ENCODE results near the gene ANO2. TPM values are rescaled to one million over a fixed set of nuclear protein-coding genes. Genes with fewer than 3 reads are reported as not detected.

ANO2 gene
- total RNA-seq, 1 donor from 2014 or later, result not detected

DNA sequence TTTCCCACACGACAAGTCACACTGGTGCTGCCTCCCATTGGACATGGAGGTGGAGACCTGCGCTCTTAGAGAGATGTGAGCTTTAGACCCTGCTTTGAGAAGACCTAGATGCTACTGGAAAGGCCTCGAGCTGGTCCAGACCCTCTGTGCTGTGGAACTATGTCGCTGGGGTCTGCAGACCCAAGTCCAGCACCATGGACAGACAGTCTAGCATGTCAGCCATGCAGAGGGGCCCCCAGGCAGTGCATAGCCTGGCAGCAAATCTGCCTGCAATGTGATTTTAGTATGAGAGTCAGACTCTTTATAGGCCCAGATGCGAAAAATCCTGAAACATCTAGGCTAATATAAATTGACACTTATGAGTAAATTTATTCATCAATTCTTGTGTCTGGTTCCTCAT is 371.7 kb downstream of the ANO2 start:
- TF ChIP-seq, protein P1, sequence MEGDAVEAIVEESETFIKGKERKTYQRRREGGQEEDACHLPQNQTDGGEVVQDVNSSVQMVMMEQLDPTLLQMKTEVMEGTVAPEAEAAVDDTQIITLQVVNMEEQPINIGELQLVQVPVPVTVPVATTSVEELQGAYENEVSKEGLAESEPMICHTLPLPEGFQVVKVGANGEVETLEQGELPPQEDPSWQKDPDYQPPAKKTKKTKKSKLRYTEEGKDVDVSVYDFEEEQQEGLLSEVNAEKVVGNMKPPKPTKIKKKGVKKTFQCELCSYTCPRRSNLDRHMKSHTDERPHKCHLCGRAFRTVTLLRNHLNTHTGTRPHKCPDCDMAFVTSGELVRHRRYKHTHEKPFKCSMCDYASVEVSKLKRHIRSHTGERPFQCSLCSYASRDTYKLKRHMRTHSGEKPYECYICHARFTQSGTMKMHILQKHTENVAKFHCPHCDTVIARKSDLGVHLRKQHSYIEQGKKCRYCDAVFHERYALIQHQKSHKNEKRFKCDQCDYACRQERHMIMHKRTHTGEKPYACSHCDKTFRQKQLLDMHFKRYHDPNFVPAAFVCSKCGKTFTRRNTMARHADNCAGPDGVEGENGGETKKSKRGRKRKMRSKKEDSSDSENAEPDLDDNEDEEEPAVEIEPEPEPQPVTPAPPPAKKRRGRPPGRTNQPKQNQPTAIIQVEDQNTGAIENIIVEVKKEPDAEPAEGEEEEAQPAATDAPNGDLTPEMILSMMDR (IDR thresholded peaks at IDR 0.05; ENCODE audit: insufficient read depth, low read length, severe bottlenecking), result no peak
- no peaks in the 10 kb centered on the region for H3K36me3 ChIP-seq (ENCODE audit: control insufficient read depth, insufficient read depth, low read length)
- no peaks in the 10 kb centered on the region for H3K27me3 ChIP-seq (ENCODE audit: control insufficient read depth, insufficient read depth, low read length)
- DNase-seq (ENCODE audit: low read depth) (no peak), FAIRE-seq (no peak)
- no peak overlapping the region for H3K4me3 ChIP-seq (ENCODE audit: low read depth, low read length)

DNA sequence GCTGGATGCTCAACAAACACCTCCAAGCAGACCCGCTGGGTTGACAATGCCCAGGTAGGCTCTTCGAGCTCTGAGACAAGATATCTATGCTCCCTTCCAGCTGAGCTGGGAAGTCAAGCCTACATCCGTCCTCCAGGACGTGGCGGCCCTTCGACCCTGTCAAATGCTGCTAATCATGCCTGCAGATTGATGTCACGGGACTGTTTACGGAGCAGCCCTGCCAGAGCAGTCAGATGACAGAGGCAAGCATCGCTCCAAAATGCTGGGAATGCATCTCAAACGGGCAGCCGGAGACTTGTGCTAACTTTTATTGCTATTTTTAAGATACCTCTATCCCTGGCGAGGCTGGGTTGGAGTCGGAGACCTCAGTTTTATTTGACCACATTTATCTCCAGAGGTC is 373.9 kb downstream of the ANO2 start:
- no peak for FAIRE-seq

DNA sequence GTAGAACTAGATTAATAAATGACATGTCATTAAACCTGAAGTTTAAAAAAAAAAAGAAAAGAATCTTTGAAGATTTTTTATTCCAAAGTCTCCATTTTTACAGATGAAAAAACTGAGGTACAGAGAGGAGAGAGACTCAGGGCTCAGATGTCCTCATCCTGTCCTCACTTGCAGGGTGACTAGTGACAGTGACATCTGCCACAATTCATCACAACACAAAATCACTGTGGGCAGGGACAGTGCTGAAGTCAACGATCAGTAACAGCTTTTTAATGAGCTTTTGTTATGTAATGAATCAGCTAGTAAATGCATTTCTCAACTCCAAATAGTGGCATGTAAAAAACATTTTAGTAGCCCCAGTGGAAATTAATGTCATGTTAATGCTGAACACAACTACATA is 374.6 kb downstream of the ANO2 start:
- TF ChIP-seq, protein P1 (IDR thresholded peaks at IDR 0.05; ENCODE audit: insufficient read depth, low read length, severe bottlenecking), result no peak
- FAIRE-seq (no peak), DNase-seq (ENCODE audit: low read depth) (no peak)
- H3K36me3 ChIP-seq (ENCODE audit: control insufficient read depth, insufficient read depth, low read length), result no peaks in the 10 kb centered on the region
- no peak overlapping the region for H3K4me3 ChIP-seq (ENCODE audit: low read depth, low read length)
- H3K27me3 ChIP-seq (ENCODE audit: control insufficient read depth, insufficient read depth, low read length), result no peaks in the 10 kb centered on the region

More for the DNA sequence above, 373.9 kb downstream of the ANO2 start:
- TF ChIP-seq, protein P1 (IDR thresholded peaks at IDR 0.05; ENCODE audit: insufficient read depth, low read length, severe bottlenecking), result no peak
- Histone ChIP-seq H3K27me3 (ENCODE audit: control insufficient read depth, insufficient read depth, low read length) (no peaks in the 10 kb centered on the region), H3K36me3 (ENCODE audit: control insufficient read depth, insufficient read depth, low read length) (no peaks in the 10 kb centered on the region), H3K4me3 (ENCODE audit: low read depth, low read length) (no peak overlapping the region)
- DNase-seq (ENCODE audit: low read depth), result no peak

GRCh38 chr12:5568325-5568981 is 376.6 kb downstream of the ANO2 start:
- Histone ChIP-seq H3K36me3 (ENCODE audit: control insufficient read depth, insufficient read depth, low read length) (no peaks in the 10 kb centered on the region), H3K4me3 (ENCODE audit: low read depth, low read length) (no peak overlapping the region), H3K27me3 (ENCODE audit: control insufficient read depth, insufficient read depth, low read length) (no peaks in the 10 kb centered on the region)
- DNase-seq (ENCODE audit: low read depth), result peak; percentile 74
- TF ChIP-seq, protein P1 (IDR thresholded peaks at IDR 0.05; ENCODE audit: insufficient read depth, low read length, severe bottlenecking), result no peak
- no peak for FAIRE-seq

DNA sequence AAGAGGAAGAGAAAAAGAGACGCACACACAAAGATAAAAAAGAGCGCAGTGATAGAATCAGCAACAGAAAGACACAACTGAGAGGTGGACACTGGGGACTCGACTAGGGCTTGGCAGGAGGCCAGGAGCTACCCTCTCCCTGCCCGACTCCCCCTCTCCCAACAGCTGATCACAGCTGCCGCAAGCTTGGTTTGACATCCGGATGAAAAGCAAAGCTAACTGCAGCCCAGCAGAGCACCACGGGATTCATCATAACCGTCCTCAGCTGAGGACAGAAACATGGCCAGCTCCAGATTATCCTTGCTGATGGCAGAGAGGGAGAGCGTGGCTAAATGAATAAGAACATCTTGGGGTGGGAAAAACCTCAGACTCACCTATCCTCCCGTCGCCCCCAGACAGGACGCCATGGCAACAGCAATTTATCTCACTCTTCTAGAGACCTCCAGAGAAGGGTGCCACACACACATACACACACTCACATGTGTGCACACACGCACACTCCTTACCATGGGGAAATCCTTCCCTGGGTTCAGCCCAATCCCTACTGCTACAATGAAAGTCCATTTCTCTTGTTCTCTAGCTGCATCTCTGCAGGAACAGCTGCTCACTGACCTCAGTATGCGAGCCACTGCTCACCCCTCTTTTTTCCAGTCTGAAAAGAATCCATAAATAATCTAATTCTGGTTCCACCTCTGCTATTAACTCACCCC is 377.9 kb downstream of the ANO2 start:
- TF ChIP-seq, protein P1 (IDR thresholded peaks at IDR 0.05; ENCODE audit: insufficient read depth, low read length, severe bottlenecking), result no peak
- no peaks in the 10 kb centered on the region for H3K27me3 ChIP-seq (ENCODE audit: control insufficient read depth, insufficient read depth, low read length)
- DNase-seq (ENCODE audit: low read depth) (no peak), FAIRE-seq (no peak)
- H3K4me3 ChIP-seq (ENCODE audit: low read depth, low read length), result no peak overlapping the region
- no peaks in the 10 kb centered on the region for H3K36me3 ChIP-seq (ENCODE audit: control insufficient read depth, insufficient read depth, low read length)

Measured in bronchial epithelial cell (primary cell).